Stimulated activated CD8-positive, alpha-beta memory T cell treated with anti-CD3 and anti-CD28 coated beads, Interleukin-7, amount 100 ng/mL, for 1 hour (primary cell): Measurements from ENCODE around the gene ATF6.
"Not testable (repeated sequence)": the region's sequence is repeated elsewhere in the genome, so short reads cannot be mapped to it uniquely, and the experiment has no call there.

Source experiments
- DNase-seq, 2 donors: peaks; one replicate each; pipeline ENCODE4 v3.0.0-alpha.2; 2020; ENCODE audit warnings: low read depth in 2 of 2

Gene ATF6, protein sequence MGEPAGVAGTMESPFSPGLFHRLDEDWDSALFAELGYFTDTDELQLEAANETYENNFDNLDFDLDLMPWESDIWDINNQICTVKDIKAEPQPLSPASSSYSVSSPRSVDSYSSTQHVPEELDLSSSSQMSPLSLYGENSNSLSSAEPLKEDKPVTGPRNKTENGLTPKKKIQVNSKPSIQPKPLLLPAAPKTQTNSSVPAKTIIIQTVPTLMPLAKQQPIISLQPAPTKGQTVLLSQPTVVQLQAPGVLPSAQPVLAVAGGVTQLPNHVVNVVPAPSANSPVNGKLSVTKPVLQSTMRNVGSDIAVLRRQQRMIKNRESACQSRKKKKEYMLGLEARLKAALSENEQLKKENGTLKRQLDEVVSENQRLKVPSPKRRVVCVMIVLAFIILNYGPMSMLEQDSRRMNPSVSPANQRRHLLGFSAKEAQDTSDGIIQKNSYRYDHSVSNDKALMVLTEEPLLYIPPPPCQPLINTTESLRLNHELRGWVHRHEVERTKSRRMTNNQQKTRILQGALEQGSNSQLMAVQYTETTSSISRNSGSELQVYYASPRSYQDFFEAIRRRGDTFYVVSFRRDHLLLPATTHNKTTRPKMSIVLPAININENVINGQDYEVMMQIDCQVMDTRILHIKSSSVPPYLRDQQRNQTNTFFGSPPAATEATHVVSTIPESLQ

DNA sequence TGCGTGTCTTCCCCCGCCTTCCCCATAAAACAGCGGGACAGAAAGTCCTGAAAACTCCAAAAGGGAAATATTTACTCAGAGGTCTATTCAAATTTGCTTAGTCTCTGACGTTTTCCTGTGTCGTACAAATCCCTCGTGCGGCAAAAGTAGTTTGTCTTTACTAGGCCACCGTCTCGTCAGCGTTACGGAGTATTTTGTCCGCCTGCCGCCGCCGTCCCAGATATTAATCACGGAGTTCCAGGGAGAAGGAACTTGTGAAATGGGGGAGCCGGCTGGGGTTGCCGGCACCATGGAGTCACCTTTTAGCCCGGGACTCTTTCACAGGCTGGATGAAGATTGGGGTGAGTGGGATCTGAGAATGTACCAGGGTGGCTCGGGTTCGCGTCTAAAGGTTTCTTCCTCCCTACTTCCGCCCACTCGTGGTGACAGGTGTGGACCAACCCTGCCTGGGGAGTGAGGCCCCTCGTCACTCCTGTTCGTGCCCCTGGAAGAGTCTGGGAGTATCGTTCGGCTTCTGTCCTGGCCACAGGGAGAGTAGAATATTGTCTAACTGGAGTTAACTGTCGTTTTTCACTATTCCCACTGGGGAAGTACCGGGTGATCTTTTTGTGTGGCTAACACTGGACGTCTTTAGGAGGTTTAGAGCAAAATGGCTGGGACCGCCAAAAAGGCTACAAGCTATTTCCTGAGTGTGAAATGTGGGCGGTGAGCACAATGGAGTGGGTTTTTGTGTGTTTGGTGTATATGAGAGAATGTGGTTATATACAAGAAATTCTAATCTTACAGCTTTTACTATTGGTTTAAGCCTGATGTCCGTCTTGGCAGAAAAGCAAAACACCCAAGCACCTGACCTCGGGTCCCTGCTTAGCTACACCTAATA is at the start of gene ATF6:
Gene ATF6, plus strand, starts transcription at position 219 of the 880 bp plus-strand sequence. Its CDS starts 41 bp downstream, at position 260.
- DNase-seq = peak; percentile 57 to 60

DNA sequence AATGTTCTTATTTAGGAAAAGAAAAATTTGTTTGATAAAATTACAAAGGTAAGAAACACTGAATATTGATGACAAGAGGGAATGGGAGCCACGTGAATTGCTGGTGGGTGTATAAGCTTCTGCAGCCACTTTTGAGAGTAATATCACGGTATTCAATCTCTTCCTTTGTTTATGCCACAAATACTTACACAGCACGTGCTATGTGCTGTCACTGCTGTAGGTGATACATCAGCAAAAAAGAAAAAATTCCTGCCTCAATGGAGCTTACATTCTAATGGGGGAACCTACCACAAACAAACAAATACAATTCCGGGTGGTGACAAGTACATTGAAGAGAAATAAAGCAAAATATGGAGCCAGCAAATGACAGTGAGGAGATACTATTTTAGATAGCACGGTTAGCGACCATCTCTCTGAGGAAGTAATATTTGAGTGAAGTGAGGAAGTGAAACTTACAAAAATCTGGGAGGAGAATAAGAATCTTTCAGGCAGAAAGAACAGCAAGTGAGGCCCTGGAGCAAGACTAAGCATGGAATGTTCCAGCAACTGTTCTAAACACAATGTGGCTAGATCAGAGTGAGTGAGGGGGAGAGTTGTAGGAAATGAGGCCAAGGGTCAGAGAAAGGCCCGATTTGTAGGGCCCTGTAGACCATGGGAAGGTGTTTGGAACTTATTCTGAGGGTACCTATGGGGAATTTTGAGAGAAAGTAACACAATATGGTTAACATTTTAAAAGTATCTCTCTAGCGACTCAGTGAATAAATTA is 47.4 kb upstream of the ATF6 start:
- DNase-seq = no peak

DNA sequence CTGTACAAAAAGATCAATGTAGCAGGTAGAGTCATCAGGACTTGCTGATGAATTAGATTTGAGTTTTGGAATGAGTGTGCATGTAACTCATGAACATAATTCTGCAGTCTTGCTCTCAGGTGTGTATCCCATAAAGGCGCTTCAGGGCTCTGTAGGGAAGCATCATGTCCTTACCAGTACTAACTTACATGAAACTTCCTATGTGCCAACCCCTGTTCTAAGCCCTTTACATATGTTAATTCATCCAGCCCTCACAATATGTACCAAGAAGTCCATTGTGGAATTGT is 46.9 kb upstream of the ATF6 start:
- DNase-seq = no peak

DNA sequence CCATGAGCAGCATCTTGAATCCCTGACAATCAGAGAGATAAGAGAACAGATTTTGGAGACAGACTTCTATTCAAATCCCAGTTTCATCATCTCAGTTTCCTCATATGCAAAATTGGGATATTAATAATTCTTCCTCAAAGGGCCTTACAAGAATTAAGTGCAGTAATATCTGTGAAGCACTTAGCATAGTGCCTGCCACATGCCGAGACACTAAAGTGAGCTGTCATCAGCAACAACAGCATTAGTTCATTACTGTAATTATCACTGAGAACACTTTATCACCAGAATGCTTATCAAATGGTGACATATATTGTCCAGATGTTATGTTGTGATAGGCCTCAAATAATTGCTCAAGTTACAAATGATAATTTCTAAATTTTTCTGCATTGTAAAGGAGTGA is 45.7 kb upstream of the ATF6 start:
- DNase-seq = no peak

DNA sequence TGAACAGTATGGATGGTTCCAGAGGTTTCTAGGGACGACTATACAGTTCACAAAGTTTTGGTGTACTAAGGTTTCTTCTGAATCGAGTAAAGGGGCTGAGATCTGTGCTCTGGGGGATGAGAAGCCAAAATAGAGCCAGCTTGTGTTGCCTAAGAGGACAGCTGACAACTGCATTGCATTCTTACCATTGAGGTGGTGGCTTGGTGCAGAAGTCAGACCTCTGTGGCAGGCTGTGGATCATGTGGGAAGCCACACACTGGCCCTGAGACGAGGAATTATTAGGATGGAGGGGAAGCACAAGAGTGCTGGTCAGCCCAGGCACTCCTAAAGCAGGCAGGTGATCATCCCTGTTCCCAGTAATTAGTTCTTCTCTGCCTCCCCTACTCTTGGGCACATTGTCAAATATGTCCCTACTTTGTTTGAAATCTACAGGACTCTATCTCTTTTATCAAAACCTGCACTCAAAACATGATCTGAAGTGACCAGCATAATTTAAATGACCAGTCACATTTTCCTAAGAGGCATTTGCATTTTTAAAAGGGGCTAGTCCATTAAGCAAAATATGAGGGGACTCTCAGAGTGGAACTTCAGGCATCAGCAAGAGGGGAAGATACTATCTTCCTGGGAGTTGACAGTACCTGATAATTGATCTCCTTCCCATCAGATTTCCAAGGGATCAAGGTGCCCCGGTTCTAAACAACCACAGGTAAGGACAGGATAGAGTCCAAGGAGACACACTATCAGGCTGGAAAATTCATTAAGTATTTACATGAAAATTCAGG is 45.0 kb upstream of the ATF6 start, which contains the start of gene FCRLB:
Gene FCRLB, plus strand, starts transcription at position 589 of the 782 bp plus-strand sequence. CDS start 1,129 bp downstream, outside the sequence.
- DNase-seq = no peak

DNA sequence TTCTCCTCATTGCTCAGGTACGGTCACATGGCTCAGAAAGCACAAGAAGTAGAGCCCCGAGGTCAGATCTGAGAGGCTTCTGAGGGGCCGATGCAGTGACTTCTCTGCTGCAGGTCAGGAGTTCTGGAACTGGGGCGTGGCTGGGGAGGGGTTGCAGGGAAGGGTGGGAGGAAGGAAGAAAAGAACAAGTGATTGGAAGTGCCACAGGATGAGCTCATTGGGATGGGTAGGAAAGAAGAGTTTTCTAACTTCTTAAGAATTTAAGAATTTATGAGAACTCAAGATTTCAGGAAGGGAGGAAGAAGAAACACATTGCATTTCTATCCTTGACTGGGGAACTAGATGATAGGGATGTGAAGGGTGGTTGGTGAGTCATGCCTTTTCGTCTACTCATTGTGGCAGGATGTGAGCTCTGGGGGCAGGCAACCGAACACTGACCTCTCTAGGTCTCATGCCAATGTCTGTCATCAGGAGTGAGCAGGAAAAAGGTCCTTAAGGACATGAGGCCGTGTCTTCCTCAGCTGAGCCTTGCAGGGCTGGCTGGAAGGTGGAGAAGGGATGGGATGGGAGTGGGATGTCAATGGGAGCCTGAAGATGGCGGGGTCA is 44.3 kb upstream of the ATF6 start:
- no peak for DNase-seq

DNA sequence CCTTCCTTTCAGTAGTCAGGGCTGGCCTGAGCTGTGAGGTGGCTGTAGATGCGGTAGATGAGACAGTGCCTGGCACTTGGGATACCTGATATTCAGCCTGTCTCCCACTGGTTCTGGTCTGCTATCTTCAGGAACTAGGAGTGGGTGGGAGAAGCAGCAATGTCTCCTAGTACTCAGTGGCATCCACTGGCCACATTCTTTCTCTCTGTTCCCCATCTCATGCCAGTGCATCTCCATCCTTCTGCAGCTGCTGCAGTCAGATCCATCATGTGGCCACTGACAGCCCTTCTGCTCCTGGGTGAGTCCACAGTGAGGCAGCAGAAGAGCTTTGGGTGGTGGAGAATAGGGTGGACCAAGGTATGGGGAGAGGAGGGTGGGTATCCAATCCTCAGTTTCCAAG is 43.7 kb upstream of the ATF6 start:
- DNase-seq = no peak

DNA sequence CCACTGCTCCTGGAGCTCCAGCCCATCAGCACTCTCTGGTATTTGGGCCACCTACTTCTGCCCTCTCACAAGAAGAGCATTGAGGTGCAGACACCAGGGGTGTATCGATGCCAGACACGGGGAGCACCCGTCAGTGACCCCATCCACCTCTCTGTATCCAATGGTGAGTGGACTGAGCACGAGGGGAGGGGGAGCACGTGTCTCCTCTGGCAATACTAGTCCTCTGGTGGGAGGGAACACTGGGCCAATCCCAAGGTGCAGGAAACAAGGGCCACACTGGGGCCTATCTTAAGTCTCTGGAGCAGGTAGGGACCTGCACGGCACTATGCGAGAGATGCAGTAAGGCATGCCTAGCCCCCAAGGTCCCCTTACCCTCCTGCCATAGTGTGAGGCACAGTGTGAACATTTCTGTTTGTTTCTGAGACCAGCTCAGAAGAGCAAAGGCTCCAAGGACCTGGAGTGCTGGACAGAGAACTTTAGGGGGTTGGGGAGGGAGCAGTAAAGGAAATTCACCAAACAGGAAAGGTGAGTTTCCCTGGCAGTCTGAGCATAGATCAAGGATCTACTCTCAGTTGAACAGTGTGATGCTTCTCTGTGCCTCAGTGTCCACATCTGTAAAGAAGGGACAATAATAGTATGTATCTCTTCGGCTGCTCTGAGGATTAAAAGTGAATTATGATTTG is 42.5 kb upstream of the ATF6 start:
- DNase-seq = no peak

DNA sequence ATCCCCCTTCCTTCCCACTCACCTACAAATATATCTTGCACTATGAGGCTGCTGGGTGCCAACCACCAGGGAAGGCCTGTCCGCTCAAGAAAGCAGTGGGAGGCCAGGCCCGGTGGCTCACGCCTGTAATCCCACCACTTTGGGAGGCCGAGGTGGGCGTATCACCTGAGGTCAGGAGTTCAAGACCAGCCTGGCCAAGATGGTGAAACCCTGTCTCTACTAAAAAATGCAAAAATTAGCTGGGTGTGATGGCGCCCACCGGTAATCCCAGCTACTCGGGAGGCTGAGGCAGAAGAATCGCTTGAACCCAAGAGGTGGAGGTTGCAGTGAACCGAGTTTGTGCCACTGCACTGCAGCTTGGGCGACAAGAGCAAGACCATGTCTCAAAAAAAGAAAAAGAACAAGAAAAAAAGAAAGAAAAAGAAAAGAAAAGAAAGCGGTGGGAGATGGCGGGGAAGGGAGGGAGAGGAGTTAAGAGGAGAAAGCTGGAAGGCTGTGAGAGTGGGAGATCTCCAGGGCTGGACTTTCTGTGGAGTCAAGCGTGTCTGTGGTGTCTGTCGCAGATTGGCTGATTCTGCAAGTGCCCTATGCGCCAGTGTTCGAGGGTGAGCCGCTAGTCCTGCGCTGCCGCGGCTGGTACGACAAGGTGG is 40.7 kb upstream of the ATF6 start:
- not testable (repeated sequence) for DNase-seq

DNA sequence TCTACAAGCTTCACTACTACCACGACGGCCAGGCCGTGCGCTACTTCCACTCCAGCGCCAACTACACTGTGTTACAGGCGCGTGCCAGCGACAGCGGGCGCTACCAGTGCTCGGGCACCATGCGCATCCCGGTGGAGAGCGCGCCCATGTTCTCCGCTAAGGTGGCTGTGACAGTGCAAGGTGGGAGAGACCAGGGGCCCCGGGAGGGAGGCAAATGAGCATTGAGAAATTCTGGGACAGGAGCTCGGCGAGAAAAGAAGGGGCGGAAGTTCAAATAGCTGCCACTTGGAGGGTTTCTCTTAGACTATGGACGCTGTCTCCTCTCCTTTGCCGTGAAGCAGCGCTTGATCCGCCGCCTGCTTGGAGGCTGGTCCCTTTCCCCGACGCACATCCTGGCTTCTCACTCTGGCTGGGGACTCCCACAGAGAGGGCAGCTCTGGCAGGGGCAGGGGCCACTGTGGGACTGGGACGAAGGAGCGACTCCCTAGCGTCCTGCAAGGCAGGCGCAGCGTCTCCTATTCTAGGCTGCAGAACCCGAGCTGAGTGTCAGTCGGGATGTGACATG is 40.1 kb upstream of the ATF6 start:
- DNase-seq = peak; percentile 9

DNA sequence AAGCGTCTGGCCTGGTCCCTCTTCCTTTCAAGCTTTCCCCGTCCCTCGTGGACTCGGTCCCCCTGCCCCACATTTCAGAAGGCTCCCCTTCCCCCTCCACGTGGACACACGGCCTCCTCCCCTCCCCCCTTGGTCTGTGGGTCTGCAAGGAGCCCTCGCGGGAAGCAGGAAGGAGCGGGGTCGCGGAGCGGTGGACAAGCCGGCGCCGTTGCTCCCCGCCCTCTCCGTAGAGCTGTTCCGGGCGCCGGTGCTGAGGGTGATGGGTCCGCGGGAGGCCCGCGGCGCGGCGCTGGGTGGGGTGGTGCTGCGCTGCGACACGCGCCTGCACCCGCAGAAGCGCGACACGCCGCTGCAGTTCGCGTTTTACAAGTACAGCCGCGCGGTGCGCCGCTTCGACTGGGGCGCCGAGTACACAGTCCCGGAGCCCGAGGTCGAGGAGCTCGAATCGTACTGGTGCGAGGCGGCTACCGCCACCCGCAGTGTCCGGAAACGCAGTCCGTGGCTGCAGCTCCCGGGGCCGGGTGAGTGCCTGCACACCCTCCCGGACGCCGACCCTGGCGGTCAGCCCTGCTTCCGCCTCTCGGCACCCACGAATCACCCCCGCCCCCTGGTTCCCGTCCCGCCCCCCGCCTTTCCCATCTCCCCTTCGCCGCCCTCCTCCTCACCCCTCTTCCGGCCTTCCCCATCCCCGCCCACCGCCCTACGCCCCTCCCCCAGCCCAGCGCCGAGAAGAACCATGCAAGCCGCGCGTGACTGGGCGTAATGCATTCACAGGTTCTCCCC is 39.5 kb upstream of the ATF6 start:
- peak; percentile 47 to 52 for DNase-seq

DNA sequence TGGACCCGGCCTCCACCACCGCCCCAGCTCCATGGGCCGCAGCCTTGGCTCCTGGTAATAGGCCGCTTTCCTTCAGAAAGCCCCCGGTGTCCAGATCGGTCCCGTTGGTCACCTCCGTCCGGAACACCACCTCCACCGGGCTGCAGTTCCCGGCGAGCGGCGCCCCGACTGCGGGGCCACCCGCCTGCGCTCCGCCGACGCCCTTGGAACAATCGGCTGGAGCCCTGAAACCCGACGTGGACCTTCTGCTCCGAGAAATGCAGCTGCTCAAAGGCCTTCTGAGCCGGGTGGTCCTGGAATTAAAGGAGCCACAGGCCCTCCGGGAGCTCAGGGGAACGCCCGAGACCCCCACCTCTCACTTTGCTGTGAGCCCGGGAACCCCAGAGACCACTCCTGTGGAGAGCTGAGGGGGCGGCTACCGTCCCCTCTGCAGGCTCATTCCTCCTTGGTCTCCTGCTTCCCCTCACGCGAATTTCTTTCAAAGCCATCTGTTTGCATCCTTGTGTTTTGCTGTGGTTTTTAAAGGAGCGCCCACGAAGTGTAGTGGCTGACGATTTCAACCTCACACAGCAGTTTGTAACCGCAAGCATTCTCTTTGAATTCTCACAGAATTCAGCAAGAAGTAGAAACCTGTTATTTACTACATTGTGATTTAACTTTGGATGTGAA is 38.7 kb upstream of the ATF6 start:
- DNase-seq = no peak

DNA sequence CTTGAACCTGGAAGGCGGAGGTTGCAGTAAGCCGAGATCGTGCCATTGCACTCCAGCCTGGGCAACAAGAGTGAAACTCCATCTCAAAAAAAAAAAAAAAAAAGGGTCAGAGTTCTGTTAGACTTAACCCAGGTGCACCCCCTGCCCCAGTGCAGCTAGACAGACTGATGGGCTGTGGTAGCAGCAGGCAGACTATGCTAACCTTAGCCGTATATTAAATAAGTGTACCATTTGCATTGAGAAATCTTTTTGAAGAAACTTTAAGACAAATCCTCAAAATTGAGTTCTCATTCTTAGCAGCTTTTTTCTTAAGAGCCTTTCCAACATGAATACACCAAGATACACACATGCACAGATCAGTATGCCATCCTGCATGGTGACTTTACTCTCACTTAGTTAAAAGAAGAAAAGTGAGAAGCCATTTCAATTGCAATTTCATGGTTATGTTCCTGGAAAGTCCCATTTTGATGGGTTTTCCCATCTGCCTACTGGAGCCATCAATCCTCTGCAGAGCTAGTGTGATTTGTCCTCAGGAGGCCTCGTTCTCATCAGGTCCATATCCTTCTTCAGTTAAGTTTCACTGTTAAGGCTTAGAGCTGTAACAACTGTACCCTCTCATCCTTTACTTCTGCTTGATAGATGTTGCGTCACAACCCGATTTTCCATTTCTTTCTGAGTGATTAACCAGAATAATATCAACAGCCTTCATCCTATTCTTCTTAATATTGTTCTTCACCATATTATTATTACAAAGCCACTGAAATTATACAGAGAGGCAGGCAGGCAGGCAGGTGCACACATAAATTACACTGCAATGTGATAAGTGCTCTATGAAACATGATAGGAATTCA is 37.5 kb upstream of the ATF6 start:
- no peak for DNase-seq

DNA sequence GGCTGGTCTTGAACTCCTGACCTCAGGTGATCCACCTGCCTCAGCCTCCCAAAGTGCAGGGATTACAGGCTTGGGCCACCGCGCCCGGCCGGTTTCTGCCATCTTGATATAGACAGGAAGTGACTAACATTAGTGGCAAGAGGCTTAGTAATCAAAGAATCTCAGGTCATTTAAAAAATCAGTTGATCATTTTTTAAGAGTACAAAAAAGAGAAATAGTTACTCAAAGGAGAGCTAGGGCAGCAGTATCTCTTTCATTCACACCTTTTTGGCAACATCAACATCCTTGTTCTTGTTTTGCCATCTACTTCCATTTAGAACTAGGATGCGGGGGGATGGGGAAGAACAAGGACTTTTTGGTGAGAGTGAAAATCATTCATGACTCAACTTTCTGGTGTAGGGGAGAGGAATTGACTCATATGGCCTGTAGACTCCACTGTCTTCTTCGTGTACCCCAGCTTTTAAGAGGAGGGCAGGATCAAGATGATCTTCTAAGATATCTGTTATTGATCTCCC is 36.0 kb upstream of the ATF6 start:
- DNase-seq = no peak

DNA sequence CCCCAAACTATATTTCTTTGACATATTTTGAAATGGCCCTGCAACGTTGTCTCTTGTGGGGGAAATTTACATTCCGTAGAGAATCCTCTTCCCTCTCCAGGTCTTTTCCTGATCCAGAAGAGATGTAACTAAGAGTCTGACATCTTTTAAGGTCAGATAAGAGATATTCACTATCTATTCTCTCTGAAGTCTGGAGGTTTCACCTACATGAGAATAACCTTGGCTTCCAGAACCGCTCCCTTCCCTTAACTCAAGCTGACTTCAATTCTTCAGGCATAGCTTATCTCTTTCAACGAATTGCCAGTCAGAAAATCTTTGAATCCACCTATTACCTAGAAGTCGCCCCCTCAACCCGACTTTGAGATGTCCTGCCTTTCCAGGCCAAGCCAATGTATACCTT is 34.9 kb upstream of the ATF6 start:
- no peak for DNase-seq

DNA sequence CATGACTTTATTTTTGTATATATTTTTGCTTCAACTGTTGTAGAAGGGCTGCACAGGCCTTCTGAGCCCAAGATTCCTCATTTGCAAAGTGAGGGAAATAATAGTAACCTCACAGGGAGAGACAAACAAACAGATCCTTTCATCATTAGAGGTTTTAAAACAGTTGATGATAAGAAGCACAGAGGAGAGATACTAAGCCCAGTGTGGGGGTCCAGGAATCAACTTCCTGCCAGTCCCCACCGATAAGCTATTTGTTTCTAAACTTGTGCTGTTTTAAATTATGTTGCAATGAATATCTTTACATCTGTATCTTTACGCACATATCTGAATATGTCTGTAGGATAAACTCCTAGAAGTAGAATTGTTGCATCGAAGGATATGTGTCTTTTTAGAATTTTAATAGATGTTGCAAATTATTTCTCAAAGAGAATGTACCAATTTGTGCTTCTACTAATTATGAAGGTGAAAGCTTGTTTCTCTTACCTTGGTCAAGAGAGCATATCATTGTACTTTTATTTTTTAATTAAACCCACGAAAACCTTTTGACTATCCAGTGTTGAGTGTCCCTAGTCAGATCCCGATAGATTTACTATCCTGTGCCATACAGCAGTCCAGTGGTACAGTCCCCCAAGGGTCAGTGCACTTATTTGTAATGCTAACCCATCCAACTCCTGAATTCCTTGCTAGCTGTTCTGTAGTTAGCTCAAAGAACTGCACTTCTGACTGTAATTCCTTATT is 34.0 kb upstream of the ATF6 start:
- no peak for DNase-seq
